HG03342 (cell line): ENCODE measurements around the gene FBXO46.

Experiments used
- ATAC-seq: cut with Tn5 transposase; IDR thresholded peaks from one replicate; pipeline ENCODE4 v1.9.1; 2021; ENCODE audit warnings: mild to moderate bottlenecking, moderate library complexity; ENCODE audit not compliant: unreplicated experiment

FBXO46 gene, protein sequence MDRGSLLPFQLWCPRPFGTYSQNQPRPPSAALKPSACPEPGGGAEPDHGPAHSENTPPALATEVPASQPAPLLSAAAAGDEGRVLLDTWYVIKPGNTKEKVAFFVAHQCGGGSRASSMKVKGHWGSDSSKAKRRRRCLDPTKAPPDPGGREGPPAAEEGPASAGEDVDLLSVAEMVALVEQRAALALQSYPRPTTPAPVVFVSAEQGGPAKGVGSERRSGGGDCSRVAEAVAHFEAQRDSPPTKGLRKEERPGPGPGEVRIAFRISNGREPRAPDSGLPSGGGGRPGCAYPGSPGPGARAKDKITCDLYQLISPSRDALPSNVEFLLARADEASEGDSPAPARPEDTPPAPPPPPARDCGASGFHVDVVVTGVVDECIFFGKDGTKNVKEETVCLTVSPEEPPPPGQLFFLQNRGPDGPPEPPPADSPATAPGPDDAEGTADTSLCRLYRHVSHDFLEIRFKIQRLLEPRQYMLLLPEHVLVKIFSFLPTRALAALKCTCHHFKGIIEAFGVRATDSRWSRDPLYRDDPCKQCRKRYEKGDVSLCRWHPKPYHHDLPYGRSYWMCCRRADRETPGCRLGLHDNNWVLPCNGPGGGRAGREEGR

GRCh38 chr19:45730368-45731288 is at the start of gene FBXO46:
TSS of gene FBXO46 (minus strand) at chr19:45730896. CDS start at chr19:45713495, 17,401 bp downstream.
- peak; percentile 82 for ATAC-seq

DNA sequence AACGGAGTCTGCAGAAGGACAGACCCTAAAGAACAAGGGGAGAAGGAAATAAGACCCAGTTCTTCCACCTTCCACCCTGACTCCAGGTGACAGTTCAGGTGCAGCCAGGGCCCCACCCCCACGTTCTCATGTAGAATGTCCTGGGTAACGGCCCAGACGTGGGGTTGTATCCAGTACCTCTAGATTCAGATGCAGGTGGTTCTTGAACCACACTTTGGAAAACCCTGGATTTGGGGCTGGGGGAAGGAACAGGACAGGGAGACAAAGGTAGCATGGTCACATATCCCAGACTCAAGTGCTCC is 49.4 kb upstream of the FBXO46 start:
- no peak for ATAC-seq

GRCh38 chr19:45779231-45780145 is 48.8 kb upstream of the FBXO46 start:
- peak; percentile 78 for ATAC-seq

GRCh38 chr19:45778010-45778661 is 47.4 kb upstream of the FBXO46 start:
- ATAC-seq, result no peak

GRCh38 chr19:45777395-45777961 is 46.8 kb upstream of the FBXO46 start:
- no peak for ATAC-seq

DNA sequence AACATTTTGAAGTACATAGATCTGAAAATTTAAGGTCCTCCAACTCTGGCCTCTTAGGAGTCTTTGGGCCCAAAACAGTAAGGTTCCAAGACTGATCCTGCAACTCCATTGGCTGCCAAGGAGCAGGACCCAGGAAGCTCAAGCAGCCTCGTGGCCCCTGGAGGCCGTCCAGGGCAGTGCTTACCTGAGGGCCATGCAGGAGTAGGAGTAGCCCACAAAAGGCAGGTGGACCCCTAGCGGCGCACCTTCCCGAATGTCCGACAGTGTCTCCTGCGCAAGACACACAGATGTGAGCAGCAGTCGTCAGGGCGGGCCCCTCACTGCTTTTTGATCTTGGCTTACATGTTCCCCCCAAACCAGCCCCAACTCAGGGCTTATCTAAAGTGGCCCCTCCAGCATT is 44.1 kb upstream of the FBXO46 start:
- no peak for ATAC-seq

GRCh38 chr19:45773384-45773783 is 42.7 kb upstream of the FBXO46 start:
- ATAC-seq, result no peak

GRCh38 chr19:45772912-45773311 is 42.2 kb upstream of the FBXO46 start:
- no peak for ATAC-seq

GRCh38 chr19:45772130-45772840 is 41.6 kb upstream of the FBXO46 start:
- no peak for ATAC-seq

DNA sequence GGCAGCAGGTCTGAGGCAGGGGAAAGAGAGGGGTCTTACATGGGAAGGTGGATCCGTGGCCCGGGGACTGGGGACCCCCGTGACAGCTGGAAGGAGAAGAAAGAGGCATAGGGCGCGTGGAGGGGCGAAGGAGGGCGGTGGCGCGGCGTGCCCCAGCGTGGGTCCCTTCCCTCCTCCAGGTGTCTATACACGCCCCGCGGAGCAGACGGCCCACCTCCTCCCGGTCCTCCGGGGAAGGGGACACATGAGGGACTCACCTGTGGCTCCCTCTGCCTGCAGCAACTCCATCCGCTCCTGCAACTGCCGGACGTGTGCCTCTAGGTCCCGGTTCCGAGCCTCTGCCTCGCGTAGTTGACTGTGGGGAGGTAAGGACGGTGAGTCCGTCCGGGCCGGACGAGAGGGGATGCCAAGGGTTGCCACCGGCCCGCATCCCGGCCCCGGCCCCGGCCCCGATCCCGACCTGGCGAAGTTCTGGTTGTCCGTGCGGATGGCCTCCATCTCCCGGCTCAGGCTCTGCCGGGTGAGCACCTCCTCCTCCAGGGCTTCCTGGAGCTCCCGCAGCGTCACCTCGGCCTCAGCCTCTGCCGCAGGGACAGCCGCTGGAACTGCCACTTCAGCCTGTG is 40.7 kb upstream of the FBXO46 start:
- no peak for ATAC-seq

- peak; percentile 51 for ATAC-seq
Observed at GRCh38 chr19:45770192-45771101, 39.8 kb upstream of the FBXO46 start.

GRCh38 chr19:45769821-45770191 is 39.1 kb upstream of the FBXO46 start:
- no peak for ATAC-seq

DNA sequence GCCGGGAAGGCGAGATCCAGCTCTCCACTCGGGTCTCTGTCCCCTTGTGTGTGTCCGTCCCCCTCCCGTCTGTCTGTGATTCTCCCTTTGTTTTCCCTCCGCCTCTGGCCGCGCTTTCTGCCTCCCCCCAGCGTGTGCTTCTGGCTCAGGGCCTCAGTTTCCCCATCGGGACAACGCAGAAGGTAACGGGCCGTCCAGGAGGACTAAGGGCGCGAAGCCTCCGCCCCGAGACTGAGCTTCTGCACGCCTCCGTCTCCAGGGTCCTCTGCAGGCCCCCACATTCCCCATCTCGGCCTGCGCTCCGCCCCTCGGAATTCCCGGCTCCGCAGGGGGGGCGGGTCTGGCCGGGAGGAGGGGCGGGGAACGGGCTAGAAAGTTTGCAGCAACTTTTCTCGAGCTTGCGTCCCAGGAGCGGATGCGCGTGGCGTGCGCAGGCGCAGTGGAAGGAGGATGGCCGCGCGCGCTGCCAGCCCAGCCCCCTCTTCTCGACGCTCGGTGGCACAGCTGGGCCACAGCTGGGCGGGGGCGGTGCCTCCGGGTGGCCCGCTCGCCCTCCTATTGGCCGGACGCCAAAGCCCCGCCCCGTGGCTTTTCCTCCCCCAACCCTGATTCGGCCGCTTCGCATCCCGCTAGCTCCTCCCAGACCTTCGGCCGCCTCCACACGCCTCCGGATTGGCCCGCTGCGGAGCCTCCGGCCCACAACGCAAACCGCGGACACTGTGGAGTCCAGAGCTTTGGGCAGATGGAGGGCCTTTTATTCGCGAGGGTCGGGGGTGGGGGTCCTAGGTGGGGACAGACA is 38.5 kb upstream of the FBXO46 start, which contains the start of gene SIX5:
Gene SIX5 (minus strand): TSS at position 269 of the 799 bp plus-strand sequence. CDS start 408 bp downstream, outside the sequence.
- ATAC-seq, result peak; percentile 51

- no peak for ATAC-seq
Observed at GRCh38 chr19:45768655-45768983, 37.9 kb upstream of the FBXO46 start.

DNA sequence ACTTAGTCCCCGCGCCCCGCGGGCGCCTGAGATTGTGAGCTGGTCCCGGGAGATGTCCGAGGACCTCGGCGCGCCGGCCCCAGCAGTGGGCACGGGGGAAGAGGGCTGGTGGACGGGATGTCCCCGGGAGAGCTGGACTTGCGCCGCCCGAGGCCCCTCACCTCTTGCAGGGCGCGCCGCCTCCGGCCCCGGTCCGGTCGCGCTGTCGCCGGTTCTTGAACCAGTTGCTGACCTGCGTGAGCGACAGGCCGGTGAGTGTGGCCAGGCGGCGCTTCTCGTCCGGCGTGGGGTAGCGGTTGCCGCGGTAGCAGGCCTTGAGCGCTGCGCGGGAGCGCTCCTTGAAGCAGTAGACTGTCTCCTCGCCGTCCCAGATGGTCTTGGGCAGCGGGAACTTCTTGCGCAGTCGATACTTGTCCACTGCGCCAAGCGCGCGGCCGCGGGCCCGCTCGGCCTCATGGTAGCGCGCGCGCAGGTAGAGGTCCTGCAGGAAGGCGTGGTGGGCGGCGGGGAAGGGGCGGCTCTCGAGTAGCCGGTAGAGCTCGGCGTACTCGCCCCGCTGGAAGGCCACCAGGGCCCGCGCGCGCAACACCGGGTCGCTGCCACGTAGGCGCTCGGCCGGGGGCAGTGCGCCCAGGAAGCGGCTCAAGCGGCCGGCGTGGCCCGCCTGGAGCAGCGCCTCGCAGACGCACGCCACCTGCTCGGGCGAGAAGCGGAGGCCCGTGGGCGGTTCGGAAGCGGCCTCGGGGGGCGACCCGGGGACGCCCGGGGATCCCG is 37.4 kb upstream of the FBXO46 start:
- no peak for ATAC-seq

DNA sequence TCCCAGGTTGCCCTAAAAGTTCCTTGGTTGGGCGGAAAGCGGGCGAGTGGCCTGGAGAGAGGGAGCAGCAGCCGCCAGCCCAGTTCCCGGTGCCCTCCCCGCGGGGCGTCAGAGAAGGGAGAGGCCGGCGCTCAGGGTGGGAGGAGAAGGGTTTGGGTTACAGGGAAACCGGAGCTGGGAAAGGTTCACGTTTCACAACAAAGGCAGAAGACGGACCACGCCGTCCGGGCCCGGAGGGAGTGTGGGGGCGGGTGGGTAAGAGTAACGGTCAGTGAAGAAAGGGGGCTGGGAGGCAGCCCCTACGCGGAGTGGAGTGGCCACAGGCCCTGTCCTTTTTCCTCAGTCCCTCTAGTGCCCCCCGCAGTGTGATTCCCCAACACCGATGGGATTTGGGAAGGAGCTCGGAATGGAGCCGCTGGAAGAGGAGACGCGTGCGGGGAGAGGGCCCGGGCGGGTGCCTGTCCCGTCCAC is 36.7 kb upstream of the FBXO46 start:
- ATAC-seq, result no peak
